Measurements from ENCODE around the gene CELA3B.

CELA3B gene

DNA sequence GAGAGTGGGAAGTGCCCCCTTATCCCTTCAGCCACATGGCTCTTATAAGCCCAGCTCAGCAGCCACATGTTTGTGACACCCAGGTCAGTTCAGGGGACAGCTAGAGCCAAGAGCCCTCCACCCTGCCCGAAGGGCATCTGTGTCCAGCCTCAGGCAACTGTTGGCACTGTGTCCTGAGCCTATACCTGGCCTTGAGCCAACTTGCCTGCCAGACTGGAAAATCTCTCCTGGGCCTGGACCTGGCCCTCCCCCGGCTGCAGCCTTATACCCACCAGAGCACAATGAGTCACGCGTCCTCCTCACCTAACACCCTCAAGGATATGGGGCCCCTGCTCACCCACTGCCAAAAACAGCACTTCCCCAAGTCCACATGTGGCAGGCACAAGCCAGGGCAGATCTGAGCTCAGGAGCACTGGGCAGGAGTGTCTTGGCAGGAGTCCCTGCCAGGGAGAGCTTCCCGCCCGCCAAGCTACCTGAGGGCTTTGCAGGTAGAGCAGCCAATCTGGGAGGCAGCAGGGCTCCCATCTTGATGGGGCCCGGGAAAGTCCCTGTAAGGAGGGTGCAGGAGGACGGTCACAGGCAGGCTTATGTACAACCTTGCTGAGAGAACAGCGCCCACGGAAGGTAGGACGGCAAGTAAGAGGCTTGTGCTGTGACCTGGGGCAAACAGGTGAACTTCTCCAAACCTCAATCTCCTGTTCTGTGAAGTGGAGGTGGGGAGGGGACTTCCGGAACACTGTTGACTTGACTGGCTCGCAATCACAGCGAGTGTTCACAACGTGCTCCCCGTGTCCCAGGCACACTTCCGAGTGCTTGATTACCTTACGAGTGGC lies 19.9 kb upstream of the CELA3B start:
- no peak overlapping the region for H3K27ac ChIP-seq (ENCODE audit: low read depth, low read length)
- no peaks in the 10 kb centered on the region for H4K20me1 ChIP-seq (ENCODE audit: control insufficient read depth, insufficient read depth, low read depth, low read length)
- no peaks in the 10 kb centered on the region for H3K9me2 ChIP-seq (replicated peaks; ENCODE audit: control insufficient read depth, low read length)
- H3K4me1 ChIP-seq (ENCODE audit: control insufficient read depth, low read length): no peaks in the 10 kb centered on the region
- H3K79me2 ChIP-seq (ENCODE audit: control insufficient read depth, low read length): no peaks in the 10 kb centered on the region
- H3K9me3 ChIP-seq (ENCODE audit: control insufficient read depth, insufficient read depth, low read length): no peaks in the 10 kb centered on the region
- no peaks in the 10 kb centered on the region for H3K27me3 ChIP-seq (ENCODE audit: control insufficient read depth, low read length)
- TF ChIP-seq EZH2phosphoT487 (IDR thresholded peaks at IDR 0.05; ENCODE audit: borderline replicate concordance, low read length): no peak
- TF ChIP-seq, protein P1, sequence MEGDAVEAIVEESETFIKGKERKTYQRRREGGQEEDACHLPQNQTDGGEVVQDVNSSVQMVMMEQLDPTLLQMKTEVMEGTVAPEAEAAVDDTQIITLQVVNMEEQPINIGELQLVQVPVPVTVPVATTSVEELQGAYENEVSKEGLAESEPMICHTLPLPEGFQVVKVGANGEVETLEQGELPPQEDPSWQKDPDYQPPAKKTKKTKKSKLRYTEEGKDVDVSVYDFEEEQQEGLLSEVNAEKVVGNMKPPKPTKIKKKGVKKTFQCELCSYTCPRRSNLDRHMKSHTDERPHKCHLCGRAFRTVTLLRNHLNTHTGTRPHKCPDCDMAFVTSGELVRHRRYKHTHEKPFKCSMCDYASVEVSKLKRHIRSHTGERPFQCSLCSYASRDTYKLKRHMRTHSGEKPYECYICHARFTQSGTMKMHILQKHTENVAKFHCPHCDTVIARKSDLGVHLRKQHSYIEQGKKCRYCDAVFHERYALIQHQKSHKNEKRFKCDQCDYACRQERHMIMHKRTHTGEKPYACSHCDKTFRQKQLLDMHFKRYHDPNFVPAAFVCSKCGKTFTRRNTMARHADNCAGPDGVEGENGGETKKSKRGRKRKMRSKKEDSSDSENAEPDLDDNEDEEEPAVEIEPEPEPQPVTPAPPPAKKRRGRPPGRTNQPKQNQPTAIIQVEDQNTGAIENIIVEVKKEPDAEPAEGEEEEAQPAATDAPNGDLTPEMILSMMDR (IDR thresholded peaks at IDR 0.05; ENCODE audit: low read depth, low read length, poor library complexity, severe bottlenecking): no peak
- no peak overlapping the region for H3K4me3 ChIP-seq (ENCODE audit: low read length)
- H3K4me2 ChIP-seq (ENCODE audit: low read length): no peak overlapping the region
- H3K36me3 ChIP-seq (ENCODE audit: control insufficient read depth, low read length): no peaks in the 10 kb centered on the region
- no peaks in the 10 kb centered on the region for H3F3A ChIP-seq (ENCODE audit: control insufficient read depth, insufficient read depth)

DNA sequence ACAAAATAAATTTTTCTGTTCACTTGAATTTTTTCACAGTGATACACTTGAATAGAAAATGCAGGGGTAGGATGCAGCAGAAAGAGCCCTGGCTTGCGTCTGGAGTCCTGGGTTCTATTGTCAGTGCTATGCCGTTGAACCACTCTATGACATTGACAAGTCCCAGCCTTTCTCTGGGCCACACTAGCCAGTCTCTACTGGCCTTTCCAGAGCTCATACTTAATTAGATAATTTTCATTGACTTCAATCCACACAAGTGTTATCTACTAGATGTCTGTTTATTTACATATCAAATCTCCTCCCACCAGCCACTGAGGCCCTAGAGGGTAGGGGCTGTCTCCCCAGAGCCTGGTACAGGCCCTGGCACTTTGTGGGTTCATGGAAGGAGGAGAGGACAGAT lies 15.5 kb upstream of the CELA3B start:
- no peaks in the 10 kb centered on the region for H3K36me3 ChIP-seq (ENCODE audit: control insufficient read depth, low read length)
- TF ChIP-seq, protein P1 (IDR thresholded peaks at IDR 0.05; ENCODE audit: low read depth, low read length, poor library complexity, severe bottlenecking): no peak
- TF ChIP-seq EZH2phosphoT487 (IDR thresholded peaks at IDR 0.05; ENCODE audit: borderline replicate concordance, low read length): no peak
- no peaks in the 10 kb centered on the region for H3K79me2 ChIP-seq (ENCODE audit: control insufficient read depth, low read length)
- no peaks in the 10 kb centered on the region for H3F3A ChIP-seq (ENCODE audit: control insufficient read depth, insufficient read depth)
- H3K4me2 ChIP-seq (ENCODE audit: low read length): no peak overlapping the region
- no peaks in the 10 kb centered on the region for H3K4me1 ChIP-seq (ENCODE audit: control insufficient read depth, low read length)
- no peaks in the 10 kb centered on the region for H4K20me1 ChIP-seq (ENCODE audit: control insufficient read depth, insufficient read depth, low read depth, low read length)
- H3K27ac ChIP-seq (ENCODE audit: low read depth, low read length): no peak overlapping the region
- H3K27me3 ChIP-seq (ENCODE audit: control insufficient read depth, low read length): no peaks in the 10 kb centered on the region
- H3K9me3 ChIP-seq (ENCODE audit: control insufficient read depth, insufficient read depth, low read length): no peaks in the 10 kb centered on the region
- H3K9me2 ChIP-seq (replicated peaks; ENCODE audit: control insufficient read depth, low read length): no peaks in the 10 kb centered on the region
- no peak overlapping the region for H3K4me3 ChIP-seq (ENCODE audit: low read length)

DNA sequence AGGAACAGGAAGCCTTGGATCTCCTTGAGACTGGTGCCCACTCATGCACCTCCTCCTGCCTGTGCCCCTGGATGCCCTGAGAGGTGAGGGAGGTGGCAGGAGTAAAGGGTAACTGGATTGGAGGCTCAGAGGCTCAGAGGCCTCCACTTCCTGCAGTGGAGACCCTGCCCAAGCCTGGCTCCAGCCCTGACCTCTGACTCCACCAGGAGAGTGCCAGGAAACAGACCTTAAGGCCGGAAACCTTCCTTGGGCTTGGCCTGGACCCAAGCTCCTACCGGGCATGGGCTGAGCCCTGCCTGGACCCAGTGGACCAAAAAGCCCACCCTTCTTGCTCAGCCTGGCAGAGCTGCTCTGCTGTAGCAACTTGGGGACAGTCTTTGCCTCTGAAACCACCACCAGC lies 15.0 kb upstream of the CELA3B start:
- H3K36me3 ChIP-seq (ENCODE audit: control insufficient read depth, low read length): no peaks in the 10 kb centered on the region
- H3K27ac ChIP-seq (ENCODE audit: low read depth, low read length): no peak overlapping the region
- no peaks in the 10 kb centered on the region for H3K27me3 ChIP-seq (ENCODE audit: control insufficient read depth, low read length)

More for the DNA sequence above, 15.0 kb upstream of the CELA3B start:
- TF ChIP-seq EZH2phosphoT487 (IDR thresholded peaks at IDR 0.05; ENCODE audit: borderline replicate concordance, low read length): no peak
- TF ChIP-seq, protein P1 (IDR thresholded peaks at IDR 0.05; ENCODE audit: low read depth, low read length, poor library complexity, severe bottlenecking): no peak
- no peaks in the 10 kb centered on the region for H3K9me2 ChIP-seq (replicated peaks; ENCODE audit: control insufficient read depth, low read length)
- H3K9me3 ChIP-seq (ENCODE audit: control insufficient read depth, insufficient read depth, low read length): no peaks in the 10 kb centered on the region
- no peak overlapping the region for H3K4me3 ChIP-seq (ENCODE audit: low read length)
- H4K20me1 ChIP-seq (ENCODE audit: control insufficient read depth, insufficient read depth, low read depth, low read length): no peaks in the 10 kb centered on the region
- no peaks in the 10 kb centered on the region for H3F3A ChIP-seq (ENCODE audit: control insufficient read depth, insufficient read depth)
- no peaks in the 10 kb centered on the region for H3K79me2 ChIP-seq (ENCODE audit: control insufficient read depth, low read length)
- H3K4me2 ChIP-seq (ENCODE audit: low read length): no peak overlapping the region
- no peaks in the 10 kb centered on the region for H3K4me1 ChIP-seq (ENCODE audit: control insufficient read depth, low read length)
